ENCODE measurements around the gene DUS2. TPM values are rescaled to one million over a fixed set of nuclear protein-coding genes. Genes with fewer than 3 reads are reported as not detected.
"Not testable (repeated sequence)": the region's sequence is repeated elsewhere in the genome, so short reads cannot be mapped to it uniquely, and the experiment has no call there.

DUS2 gene
- total RNA-seq, 2 donors from 2014 or later: 21.2 to 35.5 TPM

DNA sequence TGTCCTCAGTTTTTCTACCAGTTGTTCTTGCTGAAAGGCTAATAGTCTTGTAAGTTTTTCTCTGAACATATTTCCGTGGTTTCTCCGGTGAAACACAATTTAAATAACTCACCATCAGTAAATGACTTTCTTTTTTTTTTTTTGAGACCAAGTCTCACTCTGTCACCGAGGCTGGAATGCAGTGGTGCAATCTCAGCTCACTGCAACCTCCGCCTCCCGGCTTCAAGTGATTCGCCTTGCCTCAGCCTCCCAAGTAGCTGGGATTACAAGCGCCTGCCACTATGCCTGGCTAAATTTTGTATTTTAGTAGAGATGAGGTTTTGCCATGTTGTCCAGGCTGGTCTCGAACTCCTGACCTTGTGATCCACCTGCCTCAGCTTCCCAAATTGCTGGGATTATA, 91.9 kb downstream of the DUS2 start:
- Mint-ChIP-seq H3K36me3 (peaks cover 7 to 26% of the 10 kb centered on the region in 2 donors), H3K9me3 (peaks cover 9 to 22% of the 10 kb centered on the region in 2 donors), H3K27ac (peak overlapping the region in 1 of 2 donors; percentile 16)
- not testable (repeated sequence) for ATAC-seq; DNase-seq (ENCODE audit: low spot score in 2 of 2)

DNA sequence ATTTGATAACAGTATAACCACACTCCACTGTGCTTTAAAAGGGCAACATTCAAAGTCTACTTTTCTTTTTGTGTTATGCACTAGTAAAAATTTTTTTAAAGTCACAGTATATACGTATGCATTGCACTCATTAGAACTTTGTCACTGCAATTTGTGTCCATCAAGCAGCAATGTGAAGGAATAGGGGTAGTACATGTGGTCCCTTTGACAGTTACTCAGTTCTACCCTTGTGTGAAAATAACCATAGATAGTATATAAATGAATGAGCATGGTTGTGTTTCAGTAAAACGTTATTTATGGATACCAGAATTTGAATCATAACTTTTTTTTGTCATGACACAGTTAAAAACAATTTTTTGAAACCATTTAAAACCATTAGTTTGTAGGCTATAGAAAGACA, 92.8 kb downstream of the DUS2 start:
- peaks cover 2 to 19% of the 10 kb centered on the region in 2 donors for H3K36me3 Mint-ChIP-seq
- ATAC-seq: peak; percentile 48 to 83
- no peak for DNase-seq (ENCODE audit: low spot score in 2 of 2)
- H3K27ac Mint-ChIP-seq: no peak overlapping the region
- H3K9me3 Mint-ChIP-seq: peaks cover 4 to 16% of the 10 kb centered on the region in 2 donors

DNA sequence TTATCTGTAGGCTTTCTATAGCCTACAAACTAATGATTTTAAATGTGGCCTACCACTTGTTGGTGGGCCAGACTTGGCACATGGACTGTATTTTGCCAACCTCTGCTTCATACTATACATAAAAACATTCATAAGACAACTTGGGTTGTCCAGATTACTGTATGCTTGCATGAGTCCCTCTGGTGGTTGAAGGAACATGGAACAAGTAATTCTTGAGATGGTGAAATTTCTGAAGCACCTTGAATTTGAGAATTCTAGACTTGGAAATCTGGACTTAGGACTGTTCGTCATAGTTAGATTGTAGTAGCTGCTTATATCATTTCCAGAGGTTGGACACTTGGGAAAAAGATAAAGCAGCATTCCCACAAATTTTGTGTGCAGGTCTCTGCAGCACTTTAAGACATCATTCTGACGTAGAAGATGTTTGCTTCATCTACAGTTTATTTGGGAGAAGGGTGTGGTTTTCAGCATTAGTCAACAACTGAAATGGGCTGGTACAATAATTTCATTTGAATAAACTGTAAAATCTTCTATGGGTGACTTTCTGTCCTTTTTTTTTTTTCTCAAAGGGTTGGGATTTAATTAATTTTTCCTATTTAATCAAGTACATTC, 93.3 kb downstream of the DUS2 start:
- ATAC-seq: peak in 1 of 2 donors; percentile 53
- no peak for DNase-seq (ENCODE audit: low spot score in 2 of 2)
- Mint-ChIP-seq H3K9me3 (peaks cover 3 to 12% of the 10 kb centered on the region in 2 donors), H3K27ac (no peak overlapping the region), H3K36me3 (peaks cover 0 to 14% of the 10 kb centered on the region in 2 donors)

DNA sequence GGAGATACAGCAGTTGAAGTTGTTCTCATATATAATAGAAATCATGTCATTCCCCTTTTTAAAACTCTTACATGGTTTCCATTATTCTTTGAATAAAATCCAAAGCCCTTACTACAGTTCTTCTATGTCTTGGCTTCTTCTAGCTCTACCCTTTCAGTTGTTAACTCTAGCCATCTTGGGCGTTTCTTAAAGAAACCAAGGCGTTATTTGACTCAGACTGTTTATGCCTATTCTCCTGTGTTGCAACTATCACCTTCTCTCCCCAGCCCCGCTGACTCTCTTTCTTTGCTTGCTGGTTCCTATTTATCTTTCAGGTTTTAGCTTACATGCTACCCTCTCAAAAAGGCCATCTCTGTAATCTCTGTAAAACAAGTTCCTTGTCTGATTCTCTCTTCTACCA, 94.8 kb downstream of the DUS2 start:
- ATAC-seq: peak; percentile 37 to 55
- H3K27ac Mint-ChIP-seq: no peak overlapping the region
- no peak for DNase-seq (ENCODE audit: low spot score in 2 of 2)
- H3K36me3 Mint-ChIP-seq: peaks cover 5 to 12% of the 10 kb centered on the region in 2 donors
- peaks cover under 1% of the 10 kb centered on the region in 2 donors for H3K9me3 Mint-ChIP-seq

DNA sequence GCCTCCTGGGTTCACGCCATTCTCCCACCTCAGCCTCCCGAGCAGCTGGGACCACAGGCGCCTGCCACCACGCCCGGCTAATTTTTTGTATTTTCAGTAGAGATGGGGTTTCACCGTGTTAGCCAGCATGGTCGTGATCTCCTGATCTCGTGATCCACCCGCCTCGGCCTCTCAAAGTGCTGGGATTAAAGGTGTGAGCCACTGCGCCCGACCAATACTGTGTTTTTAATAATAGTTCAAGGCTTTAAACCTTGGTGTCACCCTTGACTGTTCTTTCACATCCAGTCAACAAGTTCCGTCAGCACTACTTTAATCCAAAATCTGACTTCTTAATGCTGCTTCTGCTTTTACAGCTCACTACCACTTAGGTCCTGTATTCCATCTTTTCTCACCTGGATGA, 95.9 kb downstream of the DUS2 start:
- H3K9me3 Mint-ChIP-seq; ATAC-seq; DNase-seq (ENCODE audit: low spot score in 2 of 2): not testable (repeated sequence)
- H3K36me3 Mint-ChIP-seq: peaks cover 5 to 10% of the 10 kb centered on the region in 2 donors
- H3K27ac Mint-ChIP-seq: peak overlapping the region; percentile 59 to 86

DNA sequence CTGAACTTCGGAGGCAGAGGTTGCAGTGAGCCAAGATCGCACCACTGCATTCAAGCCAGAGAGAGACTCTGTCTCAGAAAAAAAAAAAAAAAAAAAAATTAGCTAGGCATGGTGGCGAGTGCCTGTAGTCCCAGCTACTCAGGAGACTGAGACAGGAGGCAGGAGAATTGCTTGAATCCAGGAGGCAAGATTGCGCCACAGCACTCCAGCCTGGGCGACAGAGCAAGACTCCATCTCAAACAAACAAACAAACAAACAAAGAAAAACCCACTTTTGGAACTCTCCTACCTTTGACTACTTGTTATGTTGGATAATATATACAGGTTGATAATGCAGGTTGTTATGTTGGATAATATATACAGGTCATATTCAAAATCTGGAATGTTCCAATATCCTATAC, 97.4 kb downstream of the DUS2 start:
- not testable (repeated sequence) for DNase-seq (ENCODE audit: low spot score in 2 of 2); H3K9me3 Mint-ChIP-seq; ATAC-seq
- H3K27ac Mint-ChIP-seq: peak overlapping the region in 1 of 2 donors; percentile 59
- H3K36me3 Mint-ChIP-seq: peaks cover 5 to 10% of the 10 kb centered on the region in 2 donors

DNA sequence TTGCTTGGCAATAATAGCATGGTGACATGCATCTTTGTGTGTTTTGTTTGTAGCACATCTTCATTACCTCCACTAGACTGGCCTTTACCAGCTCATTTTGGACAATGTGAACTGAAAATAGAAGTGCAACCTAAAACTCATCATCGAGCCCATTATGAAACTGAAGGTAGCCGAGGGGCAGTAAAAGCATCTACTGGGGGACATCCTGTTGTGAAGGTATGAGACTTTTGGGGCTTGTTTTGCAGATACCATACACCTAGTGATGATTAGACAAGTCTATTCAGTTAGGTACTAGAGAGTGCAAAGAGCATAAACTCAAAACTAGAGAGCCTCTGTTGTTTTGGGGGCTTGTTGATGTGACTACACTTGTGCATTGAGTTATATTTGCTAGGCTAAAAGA, 103.3 kb downstream of the DUS2 start:
- Mint-ChIP-seq H3K27ac (peak overlapping the region in 1 of 2 donors; percentile 33), H3K9me3 (no peaks in the 10 kb centered on the region), H3K36me3 (peaks cover 5 to 10% of the 10 kb centered on the region in 2 donors)
- DNase-seq (ENCODE audit: low spot score in 2 of 2) (no peak), ATAC-seq (peak in 1 of 2 donors; percentile 58)

DNA sequence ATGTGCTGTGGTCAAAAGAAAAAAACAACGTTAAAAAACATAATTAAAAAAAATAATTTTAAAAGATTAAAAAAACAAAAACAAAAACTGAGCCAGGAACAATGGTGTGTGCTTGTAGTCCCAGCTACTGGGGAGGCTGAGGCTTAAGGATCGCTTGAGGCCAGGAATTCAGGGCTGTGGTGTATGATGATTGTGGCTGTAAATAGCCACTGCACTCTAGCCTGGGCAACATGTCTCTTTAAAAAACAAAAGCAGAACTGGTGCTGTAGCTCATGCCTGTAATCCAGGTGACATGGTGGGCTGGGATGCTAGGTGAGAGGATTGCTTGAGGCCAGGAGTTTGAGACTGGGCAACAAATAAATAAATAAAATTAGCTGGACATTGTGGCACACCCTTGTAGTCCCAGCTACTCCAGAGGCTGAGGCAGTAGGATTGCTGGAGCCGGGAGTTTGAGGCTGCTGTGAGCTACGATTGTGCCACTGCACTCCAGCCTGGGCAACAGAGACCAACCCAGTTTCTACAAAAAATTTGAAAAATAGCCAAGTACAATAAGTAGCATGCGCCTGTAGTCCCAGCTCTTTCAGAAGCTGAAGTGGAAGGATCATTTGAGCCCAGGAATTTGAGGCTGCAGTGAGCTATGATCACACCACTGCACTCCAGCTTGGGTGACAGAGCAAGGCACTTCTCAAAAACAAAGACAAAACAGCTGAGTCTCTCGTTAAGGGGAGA, 105.7 kb downstream of the DUS2 start:
- no peaks in the 10 kb centered on the region for H3K9me3 Mint-ChIP-seq
- peaks cover 0 to 9% of the 10 kb centered on the region in 2 donors for H3K36me3 Mint-ChIP-seq
- no peak for ATAC-seq
- no peak for DNase-seq (ENCODE audit: low spot score in 2 of 2)
- H3K27ac Mint-ChIP-seq: no peak overlapping the region

Other genes with a start within 250 kb of the DUS2 start
- 10 to 100 TPM; 18.3 to 21.2 TPM for gene RANBP10, start 216.7 kb upstream of the DUS2 start, total RNA-seq
- gene TSNAXIP1, start 216.4 kb upstream of the DUS2 start, total RNA-seq: under 1 TPM in 1 of 2 donors, not detected in 1; 0.35 TPM
- 10 to 100 TPM; 26.9 to 43.2 TPM for gene THAP11, start 181.0 kb upstream of the DUS2 start, total RNA-seq
- gene NUTF2, start 176.4 kb upstream of the DUS2 start, total RNA-seq: 100 to 1,000 TPM; 111 to 160 TPM
- 10 to 100 TPM; 49.5 to 86.4 TPM for gene CENPT, start 175.6 kb upstream of the DUS2 start, total RNA-seq
- gene EDC4, start 150.2 kb upstream of the DUS2 start, total RNA-seq: 100 to 1,000 TPM; 108 to 117 TPM
- gene NRN1L, start 138.4 kb upstream of the DUS2 start, total RNA-seq: under 1 TPM in 1 of 2 donors, not detected in 1; 0.78 TPM
- gene PSKH1, start 130.0 kb upstream of the DUS2 start, total RNA-seq: 10 to 100 TPM in 1 of 2 donors, 1 to 10 TPM in 1; 3.5 to 11.6 TPM
- gene CTRL, start 91.4 kb upstream of the DUS2 start, total RNA-seq: 1 to 10 TPM; 1.8 to 3.8 TPM
- 100 to 1,000 TPM; 156 to 215 TPM for gene PSMB10, start 86.4 kb upstream of the DUS2 start, total RNA-seq
- gene LCAT, start 79.2 kb upstream of the DUS2 start, total RNA-seq: 10 to 100 TPM; 15.7 to 32.5 TPM
- gene SLC12A4, start 54.6 kb upstream of the DUS2 start, total RNA-seq: 10 to 100 TPM; 37.2 to 64.0 TPM
- gene DPEP3, start 42.8 kb upstream of the DUS2 start, total RNA-seq: under 1 TPM; 0.19 to 0.23 TPM
- gene DPEP2, start 23.8 kb upstream of the DUS2 start, total RNA-seq: 1 to 10 TPM; 2.5 to 6.3 TPM
- gene DPEP2NB, start 7.4 kb upstream of the DUS2 start, total RNA-seq: not detected
- gene DDX28, start 52 bp upstream of the DUS2 start, total RNA-seq: 10 to 100 TPM in 1 of 2 donors, 1 to 10 TPM in 1; 7.7 to 15.6 TPM
- gene NFATC3, start 62.1 kb downstream of the DUS2 start, total RNA-seq: 10 to 100 TPM; 64.2 to 90.1 TPM
- under 1 TPM; 0.43 to 0.48 TPM for gene ESRP2, start 212.8 kb downstream of the DUS2 start, total RNA-seq
- 1 to 10 TPM; 9.7 to 9.8 TPM for gene PLA2G15, start 222.1 kb downstream of the DUS2 start, total RNA-seq
- 10 to 100 TPM; 69.0 to 97.7 TPM for gene SLC7A6, start 241.2 kb downstream of the DUS2 start, total RNA-seq

Data from activated naive CD4-positive, alpha-beta T cell treated with anti-CD3 and anti-CD28 coated beads, Interleukin-2, amount 50 U/mL, for 72 hours (primary cell).